Measurements from ENCODE around the gene TNRC6C.
"Not testable (repeated sequence)": the region's sequence is repeated elsewhere in the genome, so short reads cannot be mapped to it uniquely, and the experiment has no call there.

Gene TNRC6C

DNA sequence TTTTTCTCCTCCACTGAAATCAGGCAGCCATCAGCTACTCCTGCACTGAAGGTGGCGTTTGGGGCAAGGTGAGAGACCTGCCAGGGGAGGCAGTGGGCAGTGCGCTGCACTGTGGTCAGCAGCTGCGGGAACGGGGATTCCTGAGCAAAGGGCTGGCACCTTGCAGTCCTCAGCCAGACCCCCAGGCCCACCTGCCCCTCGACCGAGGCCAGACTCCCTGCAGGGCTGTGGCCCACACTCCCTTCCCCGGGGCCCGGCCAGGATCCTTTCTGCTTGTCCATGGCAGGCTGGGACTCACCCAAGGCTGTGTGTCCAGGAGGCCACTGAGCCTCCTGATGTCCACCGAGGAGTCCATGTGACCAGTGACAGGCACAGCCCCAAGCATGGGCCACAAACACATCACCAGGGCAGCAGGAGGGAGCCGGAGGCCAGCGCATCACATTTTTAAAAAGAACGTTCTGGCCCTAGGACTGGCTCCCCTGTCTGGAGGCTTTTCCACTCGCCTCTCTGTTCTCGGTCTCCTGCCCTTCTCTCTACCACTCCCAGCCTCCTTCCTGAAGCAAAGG is 28.5 kb upstream of the TNRC6C start:
- DNase-seq (ENCODE audit: insufficient read length, low spot score): no peak
- no peak for FAIRE-seq

DNA sequence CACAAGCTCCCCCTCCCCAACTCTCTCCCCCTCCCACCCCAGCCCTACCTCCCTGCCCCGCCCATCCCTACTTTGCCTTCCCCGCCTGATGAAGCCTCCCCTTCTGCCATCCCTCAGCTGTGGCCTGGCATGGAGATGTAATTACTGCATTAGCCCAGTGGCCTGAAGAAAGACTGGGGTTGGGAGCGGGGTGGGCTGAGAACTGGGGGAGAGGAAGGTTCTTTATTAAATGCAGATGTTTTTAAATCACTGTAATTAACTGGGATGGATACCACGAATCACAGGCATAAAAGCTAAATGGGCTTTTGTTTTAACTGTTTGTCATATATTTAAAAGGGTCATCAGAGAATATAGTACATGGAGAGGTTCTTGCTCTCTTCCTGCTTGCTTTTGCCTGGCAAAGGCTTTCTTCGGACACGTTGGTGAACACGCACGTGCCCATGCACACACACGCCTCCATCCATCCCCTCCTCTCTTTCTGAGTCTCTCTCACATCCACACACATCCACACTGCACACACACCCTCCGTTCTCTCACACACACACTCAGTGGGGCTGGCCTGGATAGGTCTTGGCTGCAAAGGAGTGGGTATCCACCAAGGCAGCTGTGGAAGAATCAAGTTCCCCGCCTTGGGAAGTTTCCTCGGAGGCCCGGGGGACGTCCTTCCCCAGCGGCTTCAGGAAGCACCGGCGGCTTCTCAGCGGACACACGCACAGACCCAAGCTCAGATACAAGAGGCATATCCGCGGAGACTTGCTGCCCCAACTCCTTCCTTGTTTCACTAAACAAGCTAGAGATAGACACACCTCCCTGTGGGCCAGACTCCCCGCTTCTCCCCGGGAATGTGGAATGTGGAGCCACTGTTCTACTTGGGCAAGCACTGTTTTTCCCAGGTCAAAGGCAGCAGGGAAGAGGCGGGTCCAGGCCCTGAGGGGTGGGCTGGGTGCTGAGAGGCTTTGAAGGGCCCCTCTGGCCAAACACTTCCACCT is 27.4 kb upstream of the TNRC6C start:
- FAIRE-seq (no peak), DNase-seq (ENCODE audit: insufficient read length, low spot score) (no peak)

DNA sequence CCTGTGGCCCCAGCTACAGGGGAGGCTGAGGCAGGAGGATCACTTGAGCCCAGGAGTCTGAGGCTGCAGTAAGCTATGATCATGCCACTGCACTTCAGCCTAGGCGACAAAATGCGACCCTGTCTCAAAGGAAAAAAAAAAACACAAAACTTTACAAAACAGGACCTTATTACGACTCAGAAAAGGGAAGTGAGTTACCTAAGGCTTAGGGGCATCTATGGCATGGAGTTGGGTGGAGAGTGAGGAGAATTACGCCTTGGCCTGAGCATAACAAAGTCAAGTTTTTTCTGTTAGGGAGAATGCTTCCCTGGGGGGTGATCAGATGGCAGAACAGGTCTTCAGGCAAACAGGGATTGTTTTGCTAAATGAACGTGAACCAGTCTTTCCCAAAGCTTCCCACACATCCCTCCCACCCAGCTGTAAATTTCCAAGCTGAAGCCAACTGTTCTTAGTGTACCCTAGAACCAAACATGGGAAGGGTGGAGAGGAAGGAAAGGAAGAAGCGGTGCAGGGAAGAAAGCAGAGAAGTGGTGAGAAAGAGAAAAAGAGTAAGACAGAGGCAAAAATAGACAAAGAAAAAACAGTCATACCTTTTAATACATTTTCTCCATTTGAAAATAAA is 24.6 kb upstream of the TNRC6C start:
- FAIRE-seq: no peak
- no peak for DNase-seq (ENCODE audit: insufficient read length, low spot score)

DNA sequence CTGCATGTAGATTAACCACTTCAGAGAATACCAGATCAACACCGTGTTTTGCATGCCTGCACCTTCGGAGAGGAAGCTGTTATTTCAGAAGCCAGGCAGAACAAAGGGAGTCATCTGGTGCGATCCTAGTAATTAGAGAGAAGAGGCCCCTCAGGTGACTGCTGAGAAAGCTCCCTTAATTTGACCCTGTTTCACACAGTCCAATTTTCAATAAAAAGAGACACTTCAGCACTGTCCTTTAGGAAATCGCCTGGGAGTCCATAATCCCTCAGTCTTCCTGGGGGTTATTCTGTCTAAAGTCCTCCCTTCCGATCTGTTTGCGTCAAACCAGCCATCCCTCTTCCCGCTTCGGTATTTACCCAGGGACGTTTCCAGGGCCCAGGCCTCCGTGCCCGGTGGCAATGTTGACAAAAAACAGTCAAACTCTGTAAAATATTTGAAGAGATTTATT is 23.4 kb upstream of the TNRC6C start:
- FAIRE-seq (no peak), DNase-seq (ENCODE audit: insufficient read length, low spot score) (no peak)

DNA sequence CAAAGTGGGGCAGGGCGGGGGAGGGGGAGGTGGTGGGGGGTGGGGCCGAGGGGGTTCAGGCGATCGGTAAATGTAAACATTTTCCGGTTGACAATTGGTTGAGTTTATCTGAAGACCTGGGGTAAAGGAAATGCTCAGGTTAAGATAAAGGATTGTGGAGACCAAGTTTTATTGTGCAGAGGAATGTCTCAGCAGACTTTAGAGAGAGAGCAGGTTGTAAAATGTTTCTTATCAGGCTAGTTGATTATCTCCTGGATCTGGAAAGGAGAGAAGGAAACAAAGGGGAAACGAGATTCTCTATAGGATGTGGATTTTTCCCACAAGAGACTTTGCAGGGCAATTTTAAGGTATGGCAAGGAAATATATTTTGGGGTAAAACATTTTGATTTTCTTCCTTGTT is 22.8 kb upstream of the TNRC6C start:
- DNase-seq (ENCODE audit: insufficient read length, low spot score); FAIRE-seq: not testable (repeated sequence)

DNA sequence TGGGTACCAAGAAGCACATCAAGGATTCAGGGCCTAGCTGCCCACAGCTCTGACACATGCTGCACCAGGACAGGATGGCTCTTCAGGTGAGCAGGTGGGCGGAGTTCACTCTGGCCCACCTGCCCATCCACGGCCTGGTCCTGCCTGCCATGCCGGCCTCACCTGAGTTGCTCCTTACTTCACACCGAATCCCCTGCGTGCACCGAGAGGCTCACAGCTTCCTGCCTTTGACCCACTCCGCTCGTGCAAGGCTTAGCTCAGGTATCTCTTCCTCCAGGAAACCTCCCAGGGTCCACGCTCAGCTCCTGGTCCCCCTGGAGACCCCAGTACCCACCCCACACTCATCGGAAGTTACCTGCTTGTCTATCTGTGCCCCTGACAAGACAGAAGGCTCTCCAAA is 21.6 kb upstream of the TNRC6C start:
- no peak for DNase-seq (ENCODE audit: insufficient read length, low spot score)
- no peak for FAIRE-seq

DNA sequence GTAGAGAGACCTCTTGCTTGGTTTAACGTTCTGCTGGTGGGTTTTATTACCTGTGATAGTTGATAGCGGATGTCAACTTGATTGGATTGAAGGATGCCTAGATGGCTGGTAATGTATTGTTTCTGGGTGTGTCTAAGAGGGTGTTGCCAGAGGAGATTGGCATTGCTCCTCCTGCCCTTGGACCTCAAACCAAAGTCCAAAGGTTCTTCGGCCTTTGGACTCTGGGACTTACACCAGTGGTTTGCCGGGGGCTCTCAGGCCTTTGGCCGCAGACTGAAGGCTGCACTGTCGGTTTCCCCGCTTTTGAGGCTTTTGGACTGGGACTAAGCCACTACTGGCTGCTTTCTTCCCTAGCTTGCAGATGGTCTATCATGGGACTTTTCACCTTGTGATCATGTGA is 17.5 kb upstream of the TNRC6C start:
- FAIRE-seq (no peak), DNase-seq (ENCODE audit: insufficient read length, low spot score) (no peak)

DNA sequence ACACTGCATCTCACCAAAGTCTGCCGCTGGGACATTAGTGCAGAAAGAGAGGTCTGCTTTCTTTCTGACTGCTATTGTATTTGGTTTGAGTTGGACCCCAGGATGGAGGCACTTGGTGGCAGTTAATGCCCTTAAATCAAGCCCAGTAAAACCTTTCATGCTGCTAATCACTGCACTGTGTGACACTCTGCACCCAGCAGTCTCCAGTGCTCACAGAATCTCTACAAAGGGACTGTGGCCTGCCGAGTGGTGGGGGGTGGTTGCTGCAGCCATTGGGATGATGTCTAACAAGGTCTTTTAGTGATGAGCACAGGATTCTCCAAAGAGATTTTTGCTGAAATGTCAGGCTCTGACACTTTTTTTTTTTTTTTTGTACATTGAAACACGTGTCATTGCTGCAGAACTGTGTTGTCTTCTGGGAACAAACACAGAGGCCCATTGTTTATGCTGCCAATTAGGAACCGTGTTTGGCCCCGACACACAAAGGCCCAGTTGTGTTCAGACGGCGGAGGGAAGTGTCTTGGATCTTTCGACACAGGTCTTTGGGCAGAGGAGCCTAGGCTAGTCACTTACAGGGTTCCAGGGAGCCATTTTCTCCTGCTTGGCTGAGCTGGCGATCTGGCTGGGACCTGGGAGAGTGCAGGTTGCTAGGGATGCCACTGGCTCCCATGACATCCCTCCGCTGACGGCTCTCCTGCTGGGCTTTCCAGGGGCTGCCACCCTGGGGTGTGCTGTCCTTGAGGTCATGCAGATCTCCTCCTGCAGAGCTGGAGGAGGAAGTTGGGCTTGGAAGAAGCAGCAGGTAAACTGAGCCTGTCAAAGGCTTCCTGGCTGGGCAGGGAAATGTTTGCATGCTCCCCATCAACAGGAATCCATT is 16.2 kb upstream of the TNRC6C start:
- no peak for FAIRE-seq
- DNase-seq (ENCODE audit: insufficient read length, low spot score): no peak

DNA sequence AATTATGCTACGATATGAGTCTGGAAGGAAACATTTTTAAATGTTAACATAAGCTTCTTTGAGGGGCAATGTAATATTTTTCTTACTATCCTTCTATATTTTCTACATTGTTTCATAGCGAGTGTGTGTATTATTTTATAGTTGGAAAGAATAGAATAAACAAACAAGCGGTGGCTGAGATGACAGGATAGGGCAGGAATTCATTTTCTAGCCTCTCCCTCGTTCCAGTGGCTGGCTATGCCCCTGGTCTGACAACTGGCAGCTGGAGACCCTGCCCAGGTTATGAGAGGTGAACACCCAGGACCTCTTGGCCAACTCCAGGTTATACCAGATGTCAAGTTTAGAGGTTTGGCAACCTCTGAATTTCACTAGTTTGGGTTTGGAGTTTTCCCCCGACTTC is 14.5 kb upstream of the TNRC6C start:
- FAIRE-seq (no peak), DNase-seq (ENCODE audit: insufficient read length, low spot score) (no peak)

DNA sequence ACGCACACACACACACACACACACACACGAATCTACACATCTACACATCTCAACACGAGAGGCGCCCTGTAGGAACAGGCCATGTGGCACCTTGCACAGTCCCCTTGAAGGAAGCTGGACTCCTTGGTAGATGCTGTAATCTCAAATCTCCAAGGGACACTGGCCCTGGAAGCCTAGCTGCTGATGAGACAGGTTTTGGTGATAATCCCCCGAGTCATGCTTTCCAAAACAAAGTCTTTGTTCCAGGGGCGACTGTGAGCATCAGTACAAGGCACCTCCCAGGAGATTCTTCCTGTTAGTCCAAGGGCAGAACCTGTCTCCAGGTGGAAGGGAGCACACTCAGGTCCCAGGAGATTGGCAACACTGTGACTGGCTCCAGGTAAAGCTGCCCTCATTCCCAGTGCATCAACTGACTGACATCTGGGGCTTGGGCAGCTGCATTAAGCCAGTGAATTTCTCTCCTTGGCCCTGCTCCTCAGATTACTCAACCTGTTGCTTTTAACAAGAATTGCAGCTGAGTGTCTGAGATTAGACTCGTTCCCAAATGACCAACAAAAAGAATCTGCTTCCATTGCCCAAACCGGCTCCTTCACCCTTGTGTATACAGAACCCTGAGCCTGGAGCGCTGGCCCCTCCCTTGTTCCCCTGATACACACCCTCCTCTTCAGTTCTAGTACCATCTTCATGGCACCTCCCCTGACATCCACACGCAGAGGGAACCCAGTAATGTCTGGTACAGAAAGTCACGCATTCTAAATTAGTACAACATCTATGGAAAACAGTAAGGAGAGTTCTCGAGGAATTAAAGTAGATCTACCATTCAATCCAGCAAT is 13.9 kb upstream of the TNRC6C start:
- no peak for FAIRE-seq

DNA sequence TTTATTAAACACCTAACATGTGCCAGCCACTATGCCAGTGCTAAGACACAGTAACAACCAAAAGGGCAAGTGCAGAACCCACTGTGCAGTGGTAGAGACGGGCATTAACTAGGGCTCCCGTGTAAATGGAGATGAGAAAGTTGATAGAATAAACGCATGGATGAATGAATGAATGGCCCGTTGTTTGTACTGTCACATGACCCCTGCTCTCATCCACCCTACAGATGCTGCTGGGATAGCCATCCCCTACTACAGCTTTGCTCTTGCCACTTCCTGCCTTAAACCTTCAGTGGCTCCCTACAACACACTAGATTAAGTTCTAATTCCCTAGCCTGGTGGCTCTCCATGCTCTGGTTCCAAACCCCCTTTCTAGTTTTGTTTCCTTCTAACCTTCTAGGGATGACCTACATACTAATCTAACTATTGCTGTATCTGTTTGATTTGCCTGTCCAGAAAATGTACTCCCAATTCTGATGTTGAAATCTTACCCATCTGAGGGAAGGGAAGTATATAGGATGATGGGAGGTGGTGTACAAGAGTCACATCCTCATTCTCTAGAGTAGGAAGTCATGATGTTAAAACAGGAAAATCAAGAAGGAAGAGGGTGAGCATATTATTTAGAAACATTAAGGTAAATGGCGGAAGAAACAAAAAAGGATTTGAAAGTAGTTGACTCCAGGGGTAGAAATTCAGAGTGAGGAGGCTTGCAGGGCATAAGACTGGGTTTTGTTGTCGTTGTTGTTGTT is 11.4 kb upstream of the TNRC6C start:
- DNase-seq (ENCODE audit: insufficient read length, low spot score) (no peak), FAIRE-seq (peak; percentile 44)

More for the DNA sequence above, 13.9 kb upstream of the TNRC6C start:
- no peak for DNase-seq (ENCODE audit: insufficient read length, low spot score)

DNA sequence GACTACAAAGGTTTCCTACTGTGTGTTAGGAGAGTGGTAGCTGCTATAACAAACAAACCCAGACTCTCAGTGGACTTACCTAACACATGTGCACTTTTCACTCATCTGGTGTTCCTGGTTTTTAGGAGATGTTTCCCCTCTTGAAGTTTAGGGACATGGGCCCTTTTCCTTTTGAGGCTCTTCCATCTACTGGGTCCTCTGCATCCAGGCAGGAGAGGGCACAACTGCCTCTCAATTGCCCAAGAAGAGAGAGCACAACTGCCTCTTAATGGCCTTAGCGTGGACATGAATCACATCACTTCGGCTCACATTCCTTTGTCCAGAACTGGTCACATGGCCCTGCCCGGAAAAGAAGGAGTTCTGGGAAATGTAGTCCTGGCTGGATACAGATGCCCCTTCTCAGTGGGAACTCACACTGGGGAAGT is 9.8 kb upstream of the TNRC6C start:
- FAIRE-seq (peak; percentile 85), DNase-seq (ENCODE audit: insufficient read length, low spot score) (peak; percentile 73)

DNA sequence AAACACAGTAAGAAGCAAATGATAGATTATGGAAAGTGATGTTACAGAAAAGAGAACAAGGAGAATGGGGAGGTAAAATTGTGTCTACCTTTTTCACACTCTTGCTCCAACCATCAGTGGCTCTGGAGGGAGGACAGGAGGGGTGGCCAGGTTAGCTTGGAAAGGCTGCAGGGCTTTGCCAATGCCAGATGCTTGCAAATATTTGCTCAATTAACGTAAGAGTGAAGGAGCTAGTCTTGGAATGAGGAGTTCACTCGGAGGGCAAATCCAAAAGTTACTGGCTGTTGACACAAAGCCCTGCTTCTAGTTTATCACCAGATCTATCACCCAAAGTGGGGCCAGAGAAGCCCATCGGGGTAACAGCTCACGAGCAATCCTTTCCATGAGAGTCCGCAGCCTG is 7.4 kb upstream of the TNRC6C start:
- no peak for FAIRE-seq
- no peak for DNase-seq (ENCODE audit: insufficient read length, low spot score)

DNA sequence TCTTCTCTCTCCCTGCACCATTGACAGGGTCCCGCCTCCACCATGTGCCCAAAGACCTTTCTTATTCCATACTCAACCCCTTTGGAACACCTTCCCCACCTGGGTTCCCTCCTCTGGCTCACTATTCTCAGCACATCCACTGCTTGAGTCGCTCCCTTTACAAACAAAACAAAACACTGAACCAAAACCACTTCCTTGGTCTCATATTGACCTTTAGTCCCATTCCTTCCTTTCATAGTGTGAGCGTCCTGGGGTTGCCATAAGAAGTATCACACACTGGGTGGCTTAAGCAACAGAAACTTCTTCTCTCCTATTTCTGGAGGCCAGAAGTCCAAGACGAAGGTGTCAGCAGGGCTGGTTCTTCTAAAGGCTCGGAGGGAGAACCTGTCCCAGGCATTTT is 6.1 kb upstream of the TNRC6C start:
- DNase-seq (ENCODE audit: insufficient read length, low spot score): no peak

DNA sequence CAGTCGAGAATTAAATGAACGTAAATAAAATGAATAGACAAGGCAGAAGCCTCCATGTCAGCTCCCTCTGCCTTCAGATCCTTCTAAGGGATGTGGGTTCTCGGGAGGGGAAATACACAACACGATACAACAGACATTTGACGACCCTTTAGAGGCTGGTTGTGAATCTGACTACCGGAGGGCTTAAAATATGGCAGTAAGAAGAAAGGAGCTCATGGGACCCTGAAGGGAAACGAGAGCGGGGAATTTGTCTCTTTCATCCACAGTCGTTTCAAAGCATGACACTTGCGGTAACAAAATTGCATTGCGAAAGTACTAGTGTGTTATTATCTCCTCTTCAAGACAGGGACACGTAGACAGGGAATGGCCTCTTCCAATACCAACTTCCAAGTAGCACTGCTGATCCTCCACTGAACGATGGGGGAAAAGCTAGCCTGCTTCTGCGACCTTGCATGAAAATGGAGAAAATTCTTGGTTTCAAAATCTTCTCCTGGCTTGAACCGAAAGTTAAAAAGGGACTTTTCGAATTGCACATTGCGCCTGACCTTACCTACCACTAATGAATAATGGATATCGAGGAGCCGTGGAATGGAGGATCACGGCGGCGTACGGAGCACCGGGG is 1.2 kb upstream of the TNRC6C start:
- peak; percentile 4 for FAIRE-seq

More for the DNA sequence above, 6.1 kb upstream of the TNRC6C start:
- FAIRE-seq: no peak

DNA sequence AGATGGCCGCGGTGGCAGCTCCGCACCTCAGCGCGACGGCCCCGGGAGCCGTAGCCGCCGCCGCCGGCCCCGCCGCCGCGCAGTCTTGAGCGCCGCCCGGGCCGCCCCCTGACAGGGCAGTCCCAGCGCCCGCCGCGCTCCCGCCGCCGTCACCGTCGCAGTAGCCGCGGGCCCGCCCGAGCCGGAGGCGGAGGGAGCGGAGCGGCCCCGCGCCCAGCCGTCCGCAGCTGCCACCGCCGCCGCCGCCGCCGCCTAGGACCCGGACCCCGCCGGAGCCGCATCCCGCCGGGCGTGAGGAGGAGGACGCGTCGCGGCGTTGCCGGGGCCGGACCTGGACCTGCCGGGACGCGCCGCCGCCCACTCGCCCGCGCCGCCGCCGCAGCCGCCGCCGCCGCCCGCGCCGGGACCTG is 218 bp downstream of the TNRC6C start:
- no peak for FAIRE-seq

More for the DNA sequence above, 1.2 kb upstream of the TNRC6C start:
- no peak for DNase-seq (ENCODE audit: insufficient read length, low spot score)

DNA sequence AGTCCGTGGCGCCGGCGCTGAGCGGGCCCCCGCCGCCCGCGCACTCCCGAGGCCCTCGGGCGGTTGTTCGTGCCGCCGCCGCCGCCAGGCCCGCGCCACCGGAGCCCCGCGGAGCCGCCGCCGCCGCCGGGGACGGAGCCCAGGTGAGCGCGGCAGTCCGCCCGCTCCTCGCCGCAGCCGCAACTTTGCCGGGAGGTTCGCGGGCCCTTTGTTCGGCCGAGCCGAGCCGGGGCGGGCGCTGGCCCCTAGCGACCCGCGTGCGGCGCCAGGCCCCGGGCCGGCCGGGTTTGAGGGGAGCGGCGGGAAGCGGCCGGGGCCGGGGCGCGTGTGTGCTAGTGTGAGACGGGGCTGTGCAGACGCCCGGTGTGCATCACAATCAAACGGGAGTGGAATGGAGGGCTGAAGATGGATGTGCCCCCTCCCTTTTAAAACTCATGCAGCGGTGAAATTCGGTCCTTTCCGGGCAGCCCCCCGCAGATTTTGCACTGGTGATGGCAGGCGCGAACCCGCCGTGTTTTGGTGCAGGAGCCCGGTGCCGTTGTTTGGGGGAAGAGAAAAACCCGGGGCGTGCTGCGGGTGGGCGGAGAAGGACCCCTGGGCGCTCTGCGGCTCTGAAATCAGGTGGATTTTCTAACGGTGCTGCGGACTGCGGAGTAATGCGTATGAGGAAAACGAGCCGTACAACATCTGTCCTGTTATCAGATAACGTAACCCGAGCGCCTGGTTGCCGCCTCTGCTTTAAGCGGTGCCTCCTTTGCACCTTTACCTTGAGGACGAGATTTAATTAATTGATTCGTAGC is 823 bp downstream of the TNRC6C start:
- no peak for FAIRE-seq
- no peak for DNase-seq (ENCODE audit: insufficient read length, low spot score)

More for the DNA sequence above, 218 bp downstream of the TNRC6C start:
- DNase-seq (ENCODE audit: insufficient read length, low spot score): no peak
